ENCODE data around the gene IGFBPL1. TPM values are rescaled to one million over a fixed set of nuclear protein-coding genes. Genes with fewer than 3 reads are reported as not detected.

The IGFBPL1 gene
- total and polyA plus RNA-seq, 4 donors, result 0.08 TPM; not detected in 3

- Histone ChIP-seq H3K27me3 (ENCODE audit: control insufficient read depth in 4 of 4, insufficient read depth in 4 of 4, low read length in 3 of 4) (no peaks in the 10 kb centered on the region), H3K36me3 (ENCODE audit: control insufficient read depth in 4 of 4, insufficient read depth in 3 of 4, low read depth in 1 of 4, low read length in 3 of 4) (no peaks in the 10 kb centered on the region), H3K9ac (ENCODE audit: low read depth in 1 of 2, low read length in 2 of 2) (no peak overlapping the region), H3K27ac (ENCODE audit: low read depth in 1 of 2, low read length in 2 of 2) (peak overlapping the region; percentile 66 to 80), H3K4me1 (ENCODE audit: control insufficient read depth in 4 of 4, insufficient read depth in 4 of 4, low read length in 3 of 4) (peaks cover 12 to 73% (median 68%) of the 10 kb centered on the region in 4 donors), H3K9me3 (ENCODE audit: control insufficient read depth in 4 of 4, low read length in 3 of 4) (peaks cover 2 to 10% (median 4%) of the 10 kb centered on the region in 4 donors), H3K4me3 (ENCODE audit: low read depth in 1 of 3, low read length in 3 of 3) (no peak overlapping the region)
- TF ChIP-seq FOXA2 (IDR thresholded peaks at IDR 0.05) (no peak), RAD21 (IDR thresholded peaks at IDR 0.05) (no peak), ZBTB33 (IDR thresholded peaks at IDR 0.05) (peak; percentile 11), RXRA (IDR thresholded peaks at IDR 0.05) (peak in 1 of 2 donors; percentile 74), YY1 (IDR thresholded peaks at IDR 0.05) (no peak), TAF1 (conservative IDR thresholded peaks at IDR 0.05) (no peak), FOXA1 (IDR thresholded peaks at IDR 0.05) (no peak), HNF4G (IDR thresholded peaks at IDR 0.05) (no peak), EGR1 (IDR thresholded peaks at IDR 0.05; ENCODE audit: low read depth in 2 of 2) (peak in 1 of 2 donors; percentile 7), JUND (IDR thresholded peaks at IDR 0.05) (peak in 1 of 2 donors; percentile 74), REST (IDR thresholded peaks at IDR 0.05) (peak; percentile 31), NR2F2 (IDR thresholded peaks at IDR 0.05) (no peak), HNF4A (conservative IDR thresholded peaks at IDR 0.05) (peak; percentile 41 to 79), MAX (IDR thresholded peaks at IDR 0.05) (peak; percentile 43), CTCF (IDR thresholded peaks at IDR 0.05; ENCODE audit: low read depth, low read length, missing input control) (no peak), SP1 (IDR thresholded peaks at IDR 0.05) (no peak), GABPA (IDR thresholded peaks at IDR 0.05 in 1 of 2, conservative IDR thresholded peaks at IDR 0.05 in 1 of 2) (peak in 1 of 2 donors; percentile 26)
- TF ChIP-seq, protein P1, sequence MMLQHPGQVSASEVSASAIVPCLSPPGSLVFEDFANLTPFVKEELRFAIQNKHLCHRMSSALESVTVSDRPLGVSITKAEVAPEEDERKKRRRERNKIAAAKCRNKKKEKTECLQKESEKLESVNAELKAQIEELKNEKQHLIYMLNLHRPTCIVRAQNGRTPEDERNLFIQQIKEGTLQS (IDR thresholded peaks at IDR 0.05), result no peak
- 30% methylated on average over 7 of the region's 7 CpGs for WGBS
- no peak for DNase-seq (ENCODE audit: low spot score)
These were observed 35.7 kb downstream of the IGFBPL1 start for GRCh38 chr9:38388283-38389223.

Measured in liver (tissue), 9 donors.